NCI-H2081 treated with DMSO at 0.1 percent for 48 hours (cell line): ENCODE measurements around the gene HOMEZ.
"Not testable (repeated sequence)": the region's sequence is repeated elsewhere in the genome, so short reads cannot be mapped to it uniquely, and the experiment has no call there.

Source experiments
- DNase-seq: peaks from one replicate; lab custom pipeline; 2025; lab: John Stamatoyannopoulos, UW

Gene HOMEZ

GRCh38 chr14:23286020-23286901 is at the start of gene HOMEZ:
TSS of gene HOMEZ (minus strand) at chr14:23286132. CDS start at chr14:23285952, 180 bp downstream.
- peak; percentile 87 for DNase-seq

- no peak for DNase-seq
Measured at GRCh38 chr14:23335623-23336022, 49.7 kb upstream of the HOMEZ start.

- no peak for DNase-seq
Measured at GRCh38 chr14:23327947-23328744, 42.2 kb upstream of the HOMEZ start.

GRCh38 chr14:23326491-23327332 is 40.8 kb upstream of the HOMEZ start:
- no peak for DNase-seq

GRCh38 chr14:23325746-23326145 is 39.8 kb upstream of the HOMEZ start:
- not testable (repeated sequence) for DNase-seq

GRCh38 chr14:23324993-23325392 is 39.1 kb upstream of the HOMEZ start:
- DNase-seq, result no peak

GRCh38 chr14:23324455-23324846 is 38.5 kb upstream of the HOMEZ start:
- no peak for DNase-seq

GRCh38 chr14:23323838-23324454 is 38.0 kb upstream of the HOMEZ start:
- DNase-seq, result no peak

- no peak for DNase-seq
Measured at GRCh38 chr14:23322568-23323517, 36.9 kb upstream of the HOMEZ start.

- DNase-seq, result no peak
Measured at GRCh38 chr14:23321572-23322547, 35.9 kb upstream of the HOMEZ start.

- peak; percentile 99 for DNase-seq
Measured at GRCh38 chr14:23320584-23321571, 34.9 kb upstream of the HOMEZ start, which contains the start of gene PABPN1. TSS of gene PABPN1 (plus strand) at chr14:23321457. CDS start at chr14:23321470, 13 bp downstream.

GRCh38 chr14:23319746-23320583 is 34.0 kb upstream of the HOMEZ start:
- DNase-seq, result no peak

- DNase-seq, result no peak
Measured at GRCh38 chr14:23316300-23316699, 30.4 kb upstream of the HOMEZ start.

GRCh38 chr14:23310546-23310945 is 24.6 kb upstream of the HOMEZ start:
- DNase-seq, result no peak

- no peak for DNase-seq
Measured at GRCh38 chr14:23308721-23309445, 23.0 kb upstream of the HOMEZ start.
